Measurements from ENCODE around the gene LIMK2.

LIMK2 gene

DNA sequence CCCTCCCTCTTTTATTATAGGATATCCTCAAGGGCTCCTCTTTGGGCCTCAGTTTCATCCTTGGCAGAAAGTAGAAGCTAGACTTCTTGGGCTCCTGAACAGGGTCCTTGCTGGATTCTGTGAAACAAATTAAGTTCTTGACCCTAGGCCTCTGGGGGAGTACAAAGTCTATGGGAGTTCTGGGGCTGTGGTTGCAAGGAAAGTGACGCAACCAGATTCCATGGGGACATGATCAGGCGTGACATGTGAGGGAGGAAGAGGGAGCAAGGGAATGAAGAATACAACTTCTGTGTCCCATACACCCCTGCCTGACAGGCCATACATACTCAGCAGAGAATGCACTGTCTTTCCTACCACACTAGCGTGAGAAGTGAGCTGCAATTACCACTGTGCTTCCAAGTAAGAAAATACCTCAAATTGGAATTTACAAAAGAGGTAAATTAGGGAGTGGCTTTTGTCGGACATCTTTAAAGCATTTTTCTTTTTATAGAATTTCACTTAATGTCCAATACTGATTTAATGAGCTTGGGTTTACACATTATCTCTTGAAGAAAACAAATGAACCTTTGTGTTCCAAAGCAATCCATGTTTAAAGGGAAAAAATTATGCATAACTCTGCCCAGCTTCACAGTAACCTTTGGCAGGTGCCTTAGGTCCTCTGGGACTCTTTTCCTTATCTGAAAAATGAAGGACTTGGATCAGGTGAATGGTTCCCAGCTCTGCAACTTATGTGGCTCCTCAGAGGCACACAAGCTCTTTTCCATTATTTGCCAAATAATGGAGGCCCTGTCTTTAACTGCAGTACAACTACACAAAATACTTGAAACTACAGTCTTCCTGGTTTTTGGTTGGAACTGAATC, 38.9 kb downstream of the LIMK2 start:
- TF ChIP-seq, protein P1, sequence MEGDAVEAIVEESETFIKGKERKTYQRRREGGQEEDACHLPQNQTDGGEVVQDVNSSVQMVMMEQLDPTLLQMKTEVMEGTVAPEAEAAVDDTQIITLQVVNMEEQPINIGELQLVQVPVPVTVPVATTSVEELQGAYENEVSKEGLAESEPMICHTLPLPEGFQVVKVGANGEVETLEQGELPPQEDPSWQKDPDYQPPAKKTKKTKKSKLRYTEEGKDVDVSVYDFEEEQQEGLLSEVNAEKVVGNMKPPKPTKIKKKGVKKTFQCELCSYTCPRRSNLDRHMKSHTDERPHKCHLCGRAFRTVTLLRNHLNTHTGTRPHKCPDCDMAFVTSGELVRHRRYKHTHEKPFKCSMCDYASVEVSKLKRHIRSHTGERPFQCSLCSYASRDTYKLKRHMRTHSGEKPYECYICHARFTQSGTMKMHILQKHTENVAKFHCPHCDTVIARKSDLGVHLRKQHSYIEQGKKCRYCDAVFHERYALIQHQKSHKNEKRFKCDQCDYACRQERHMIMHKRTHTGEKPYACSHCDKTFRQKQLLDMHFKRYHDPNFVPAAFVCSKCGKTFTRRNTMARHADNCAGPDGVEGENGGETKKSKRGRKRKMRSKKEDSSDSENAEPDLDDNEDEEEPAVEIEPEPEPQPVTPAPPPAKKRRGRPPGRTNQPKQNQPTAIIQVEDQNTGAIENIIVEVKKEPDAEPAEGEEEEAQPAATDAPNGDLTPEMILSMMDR (conservative IDR thresholded peaks at IDR 0.05; ENCODE audit: low read depth) = no peak
- DNase-seq (ENCODE audit: low spot score) = no peak
- POLR2A ChIA-PET (ENCODE audit: low non-redundant PET) = no interaction called here
- H3K27ac ChIP-seq = peak overlapping the region; percentile 93
- CTCF ChIA-PET = interaction anchor here (0.6 to 1.1 kb wide), 3 partner anchors 29 to 143 kb away, joined by 3 read pairs; no protein-coding TSS in a partner anchor

DNA sequence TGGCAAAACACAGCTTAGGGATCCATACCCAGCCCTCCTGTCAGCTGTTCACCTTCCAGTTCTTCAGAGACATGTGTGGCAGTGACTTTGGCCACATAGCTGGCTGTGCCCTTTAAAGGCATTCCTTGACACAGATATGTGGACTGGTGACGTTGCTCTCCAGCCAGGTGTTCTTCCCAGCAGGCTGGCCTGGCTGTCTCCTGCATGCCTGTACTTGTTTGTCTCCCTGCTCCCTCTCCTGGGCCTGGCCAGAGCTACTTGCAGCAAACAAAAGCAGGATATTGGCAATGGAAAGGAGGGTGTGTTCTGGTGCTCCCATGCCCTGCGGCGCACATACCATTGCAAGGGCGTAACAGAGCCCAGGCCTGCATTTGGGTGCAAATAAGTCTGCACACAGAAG, 41.9 kb downstream of the LIMK2 start:
- TF ChIP-seq, protein P1 (conservative IDR thresholded peaks at IDR 0.05; ENCODE audit: low read depth) = no peak
- peak; percentile 90 for DNase-seq (ENCODE audit: low spot score)
- H3K27ac ChIP-seq = peak overlapping the region; percentile 95
- CTCF ChIA-PET = interaction anchor here (1.1 kb wide), 1 partner anchor 60 kb away, joined by 3 read pairs; no protein-coding TSS in a partner anchor
- POLR2A ChIA-PET (ENCODE audit: low non-redundant PET) = no interaction called here

DNA sequence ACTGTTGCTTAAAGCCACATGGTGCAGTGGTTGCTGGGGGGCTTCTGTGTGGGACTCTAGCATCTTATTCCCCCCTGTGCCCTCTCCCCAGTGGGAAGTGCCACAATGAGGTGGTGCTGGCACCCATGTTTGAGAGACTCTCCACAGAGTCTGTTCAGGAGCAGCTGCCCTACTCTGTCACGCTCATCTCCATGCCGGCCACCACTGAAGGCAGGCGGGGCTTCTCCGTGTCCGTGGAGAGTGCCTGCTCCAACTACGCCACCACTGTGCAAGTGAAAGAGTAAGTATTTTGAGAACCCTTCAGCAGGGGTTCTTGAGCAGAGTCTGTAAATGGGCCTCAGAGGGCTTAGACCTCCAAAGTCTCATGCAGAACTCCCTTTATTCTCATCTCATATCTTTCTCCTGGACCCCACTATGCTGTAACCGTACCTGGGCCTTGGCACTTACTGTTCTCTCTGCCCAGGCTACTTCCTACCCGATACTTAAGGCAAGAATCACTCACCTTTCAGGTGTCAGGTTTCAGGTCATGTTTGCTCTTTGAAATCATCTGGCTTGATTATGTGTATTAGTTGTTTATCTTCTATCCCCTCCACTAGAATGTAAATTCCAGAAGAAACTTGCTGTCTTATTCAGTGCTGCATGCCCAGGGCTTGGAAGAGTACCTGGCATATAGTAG, 47.8 kb downstream of the LIMK2 start:
- DNase-seq (ENCODE audit: low spot score) = no peak
- ChIA-PET CTCF (no interaction called here), POLR2A (ENCODE audit: low non-redundant PET) (no interaction called here)
- TF ChIP-seq, protein P1 (conservative IDR thresholded peaks at IDR 0.05; ENCODE audit: low read depth) = no peak
- peak overlapping the region; percentile 11; the same call in 1 of the 2 replicates for H3K27ac ChIP-seq

DNA sequence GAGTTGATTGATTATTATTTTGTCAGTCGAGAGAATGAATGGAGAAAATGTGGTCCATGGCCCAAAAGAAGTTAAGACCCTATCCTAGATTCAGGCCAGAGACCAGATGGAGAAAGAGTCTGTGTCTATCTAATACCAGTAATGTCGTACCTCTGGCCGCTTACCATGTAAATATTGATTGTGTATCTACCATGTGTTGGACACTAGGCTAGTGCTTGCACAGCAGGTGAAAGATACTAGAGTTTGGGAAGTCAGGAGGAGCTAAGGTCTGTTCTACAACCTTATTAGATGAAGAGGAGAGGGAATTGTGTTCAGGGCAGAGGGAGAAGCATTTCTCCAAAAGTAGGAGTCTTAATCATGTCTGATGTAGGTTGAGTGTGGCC, 48.4 kb downstream of the LIMK2 start:
- TF ChIP-seq, protein P1 (conservative IDR thresholded peaks at IDR 0.05; ENCODE audit: low read depth) = no peak
- CTCF ChIA-PET = no interaction called here
- H3K27ac ChIP-seq = no peak overlapping the region

DNA sequence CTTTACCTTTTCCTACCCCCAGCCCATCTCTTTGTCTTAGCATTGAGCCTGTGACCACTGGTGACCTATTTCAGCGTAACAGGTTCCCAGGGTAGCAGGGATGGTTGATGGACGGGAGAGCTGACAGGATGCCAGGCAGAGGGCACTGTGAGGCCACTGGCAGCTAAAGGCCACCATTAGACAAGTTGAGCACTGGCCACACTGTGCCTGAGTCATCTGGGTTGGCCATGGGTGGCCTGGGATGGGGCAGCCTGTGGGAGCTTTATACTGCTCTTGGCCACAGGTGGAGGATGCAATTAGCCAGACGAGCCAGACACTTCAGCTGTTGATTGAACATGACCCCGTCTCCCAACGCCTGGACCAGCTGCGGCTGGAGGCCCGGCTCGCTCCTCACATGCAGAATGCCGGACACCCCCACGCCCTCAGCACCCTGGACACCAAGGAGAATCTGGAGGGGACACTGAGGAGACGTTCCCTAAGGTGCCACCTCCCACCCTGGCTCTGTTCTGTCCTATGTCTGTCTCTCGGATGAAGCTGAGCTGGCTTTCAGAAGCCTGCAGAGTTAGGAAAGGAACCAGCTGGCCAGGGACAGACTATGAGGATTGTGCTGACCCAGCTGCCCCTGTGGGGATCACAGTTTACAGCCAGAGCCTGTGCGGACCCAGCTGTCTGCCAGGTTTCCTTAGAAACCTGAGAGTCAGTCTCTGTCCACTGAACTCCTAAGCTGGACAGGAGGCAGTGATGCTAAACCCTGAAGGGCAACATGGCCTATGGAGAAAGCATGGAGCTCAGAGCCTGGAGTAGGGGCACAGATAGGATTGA, 50.4 kb downstream of the LIMK2 start:
- TF ChIP-seq, protein P1 (conservative IDR thresholded peaks at IDR 0.05; ENCODE audit: low read depth) = no peak
- CTCF ChIA-PET = no interaction called here
- H3K27ac ChIP-seq = peak overlapping the region; percentile 22; the same call in 1 of the 2 replicates
- no peak for DNase-seq (ENCODE audit: low spot score)
- POLR2A ChIA-PET (ENCODE audit: low non-redundant PET) = interaction anchor here (0.8 kb wide), 1 partner anchor 14 kb away, joined by 3 read pairs; no protein-coding TSS in a partner anchor

More for the DNA sequence above, 48.4 kb downstream of the LIMK2 start:
- POLR2A ChIA-PET (ENCODE audit: low non-redundant PET) = no interaction called here
- DNase-seq (ENCODE audit: low spot score) = no peak
